SU-DHL-6 (cell line): ENCODE measurements around the gene UBXN4.

ENCODE experiments used
- EZH2phosphoT487 ChIP-seq: fragments of 200-600 bp; sonication (generic), shearing (Covaris generic); conservative IDR thresholded peaks from 2 replicates; pipeline ENCODE4 v1.6.1; 2018; ENCODE audit warnings: mild to moderate bottlenecking, antibody characterized with exemption, low read length, moderate library complexity, mixed read lengths
- TF ChIP-seq, protein P1 (sequence below): fragments of 200-600 bp; sonication (generic); IDR thresholded peaks from one replicate; pipeline ENCODE4 v1.5.1; 2017; ENCODE audit warnings: antibody characterized with exemption, mild to moderate bottlenecking, low read length, moderate library complexity; ENCODE audit not compliant: insufficient read depth, poor library complexity, severe bottlenecking

DNA sequence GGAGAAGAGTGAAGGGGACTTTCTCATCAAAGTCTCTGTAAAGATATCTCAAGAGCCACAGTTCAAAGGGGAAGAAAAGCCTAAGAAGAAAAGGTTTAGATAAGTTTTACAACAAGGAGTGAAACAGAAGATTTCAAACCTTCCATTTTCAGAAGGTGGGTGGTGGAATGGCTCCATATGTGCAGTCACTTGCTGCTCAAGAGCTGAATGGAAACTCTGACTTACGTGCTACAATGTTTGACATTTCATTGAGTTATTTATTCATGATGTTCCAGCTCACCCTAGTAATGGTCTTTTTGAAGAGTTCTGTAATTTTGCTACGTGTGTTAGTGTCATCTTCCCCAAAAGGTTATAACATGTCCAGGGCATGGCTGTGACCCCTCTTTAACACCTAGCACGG is 73.6 kb downstream of the UBXN4 start:
- TF ChIP-seq, protein P1, sequence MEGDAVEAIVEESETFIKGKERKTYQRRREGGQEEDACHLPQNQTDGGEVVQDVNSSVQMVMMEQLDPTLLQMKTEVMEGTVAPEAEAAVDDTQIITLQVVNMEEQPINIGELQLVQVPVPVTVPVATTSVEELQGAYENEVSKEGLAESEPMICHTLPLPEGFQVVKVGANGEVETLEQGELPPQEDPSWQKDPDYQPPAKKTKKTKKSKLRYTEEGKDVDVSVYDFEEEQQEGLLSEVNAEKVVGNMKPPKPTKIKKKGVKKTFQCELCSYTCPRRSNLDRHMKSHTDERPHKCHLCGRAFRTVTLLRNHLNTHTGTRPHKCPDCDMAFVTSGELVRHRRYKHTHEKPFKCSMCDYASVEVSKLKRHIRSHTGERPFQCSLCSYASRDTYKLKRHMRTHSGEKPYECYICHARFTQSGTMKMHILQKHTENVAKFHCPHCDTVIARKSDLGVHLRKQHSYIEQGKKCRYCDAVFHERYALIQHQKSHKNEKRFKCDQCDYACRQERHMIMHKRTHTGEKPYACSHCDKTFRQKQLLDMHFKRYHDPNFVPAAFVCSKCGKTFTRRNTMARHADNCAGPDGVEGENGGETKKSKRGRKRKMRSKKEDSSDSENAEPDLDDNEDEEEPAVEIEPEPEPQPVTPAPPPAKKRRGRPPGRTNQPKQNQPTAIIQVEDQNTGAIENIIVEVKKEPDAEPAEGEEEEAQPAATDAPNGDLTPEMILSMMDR: no peak
- no peak for TF ChIP-seq EZH2phosphoT487
